ENCODE results near the gene AGR2.
"Not testable (repeated sequence)": the region's sequence is repeated elsewhere in the genome, so short reads cannot be mapped to it uniquely, and the experiment has no call there.

AGR2 gene

GRCh38 chr7:16773326-16773725 lies 31.5 kb downstream of the AGR2 start:
- no peak for DNase-seq

GRCh38 chr7:16770657-16771329 lies 34.0 kb downstream of the AGR2 start:
- no peak for DNase-seq

- not testable (repeated sequence) for DNase-seq
Measured at GRCh38 chr7:16769994-16770393, 34.8 kb downstream of the AGR2 start.

- DNase-seq, result no peak
Measured at GRCh38 chr7:16765436-16765859, 39.4 kb downstream of the AGR2 start.

GRCh38 chr7:16764942-16765341 lies 39.9 kb downstream of the AGR2 start:
- no peak for DNase-seq

- no peak for DNase-seq
Measured at GRCh38 chr7:16762177-16762576, 42.6 kb downstream of the AGR2 start.

- no peak for DNase-seq
Measured at GRCh38 chr7:16759840-16760239, 45.0 kb downstream of the AGR2 start.

- DNase-seq, result no peak
Measured at GRCh38 chr7:16758631-16759611, 45.9 kb downstream of the AGR2 start.

GRCh38 chr7:16758036-16758435 lies 46.8 kb downstream of the AGR2 start:
- DNase-seq, result no peak

GRCh38 chr7:16755397-16755796 lies 49.4 kb downstream of the AGR2 start:
- no peak for DNase-seq

GRCh38 chr7:16754856-16755317 lies 49.9 kb downstream of the AGR2 start:
- DNase-seq, result no peak

- peak; percentile 49 for DNase-seq
Measured at GRCh38 chr7:16753932-16754855, 50.6 kb downstream of the AGR2 start.

GRCh38 chr7:16753102-16753931 lies 51.5 kb downstream of the AGR2 start, which contains the start of gene TSPAN13:
TSPAN13 (plus strand) TSS chr7:16753755; CDS start chr7:16753968, 213 bp downstream.
- peak; percentile 83 for DNase-seq

- DNase-seq, result peak; percentile 27
Measured at GRCh38 chr7:16747102-16747501, 57.7 kb downstream of the AGR2 start.

GRCh38 chr7:16745645-16746044 lies 59.2 kb downstream of the AGR2 start:
- no peak for DNase-seq

GRCh38 chr7:16744518-16745250 lies 60.1 kb downstream of the AGR2 start:
- DNase-seq, result no peak

- no peak for DNase-seq
Measured at GRCh38 chr7:16743236-16743635, 61.6 kb downstream of the AGR2 start.

- no peak for DNase-seq
Measured at GRCh38 chr7:16742547-16742946, 62.3 kb downstream of the AGR2 start.

Data from femur (tissue), 1 donor.